HG02852 (cell line): ENCODE data around the gene MYO7B.

Experiments used
- ATAC-seq: cut with Tn5 transposase; IDR thresholded peaks from one replicate; pipeline ENCODE4 v1.9.1; 2021; ENCODE audit warnings: mild to moderate bottlenecking, moderate library complexity; ENCODE audit not compliant: unreplicated experiment

The MYO7B gene

GRCh38 chr2:127634626-127635379, 99.3 kb downstream of the MYO7B start:
- no peak for ATAC-seq

DNA sequence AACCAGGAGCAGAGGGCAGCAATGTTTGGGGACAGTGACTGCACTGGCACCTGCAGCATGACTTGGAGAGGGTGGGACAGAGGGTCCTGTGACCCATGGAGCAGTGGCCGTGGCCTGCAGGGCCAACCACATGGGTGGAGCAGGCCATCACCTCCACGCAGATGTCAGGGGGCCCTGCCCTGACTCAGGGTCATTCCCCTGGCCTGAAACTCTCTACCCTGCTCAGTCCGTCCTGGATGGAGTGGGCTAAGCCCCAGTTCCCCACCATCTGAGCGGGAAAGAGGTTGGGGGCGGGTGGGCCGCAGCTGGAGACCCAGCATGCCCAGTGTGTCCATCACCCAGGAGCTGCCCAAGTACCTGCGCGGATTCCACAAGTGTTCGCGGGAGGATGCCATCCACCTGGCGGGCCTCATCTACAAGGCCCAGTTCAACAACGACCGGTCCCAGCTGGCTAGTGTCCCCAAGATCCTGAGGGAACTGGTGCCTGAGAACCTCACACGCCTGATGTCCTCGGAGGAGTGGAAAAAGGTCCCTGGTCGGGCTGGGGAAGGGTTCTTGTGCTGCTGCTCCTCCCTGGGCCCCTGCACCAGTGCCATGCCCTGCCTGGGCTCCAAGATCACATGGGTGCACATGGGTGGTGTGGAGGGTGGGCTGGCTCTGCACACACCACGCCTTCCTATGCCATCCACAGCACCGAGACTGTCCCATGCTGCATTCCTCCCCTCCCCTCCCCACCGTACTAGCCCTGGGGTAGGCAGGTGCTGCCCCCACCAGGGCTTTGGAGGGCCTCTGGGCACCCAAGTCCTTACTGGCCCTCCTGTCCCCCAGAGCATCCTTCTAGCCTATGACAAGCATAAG, 100.1 kb downstream of the MYO7B start:
- no peak for ATAC-seq

- no peak for ATAC-seq
Observed at GRCh38 chr2:127636248-127637235, 101.1 kb downstream of the MYO7B start.

GRCh38 chr2:127637236-127637630, 101.8 kb downstream of the MYO7B start:
- ATAC-seq, result no peak

DNA sequence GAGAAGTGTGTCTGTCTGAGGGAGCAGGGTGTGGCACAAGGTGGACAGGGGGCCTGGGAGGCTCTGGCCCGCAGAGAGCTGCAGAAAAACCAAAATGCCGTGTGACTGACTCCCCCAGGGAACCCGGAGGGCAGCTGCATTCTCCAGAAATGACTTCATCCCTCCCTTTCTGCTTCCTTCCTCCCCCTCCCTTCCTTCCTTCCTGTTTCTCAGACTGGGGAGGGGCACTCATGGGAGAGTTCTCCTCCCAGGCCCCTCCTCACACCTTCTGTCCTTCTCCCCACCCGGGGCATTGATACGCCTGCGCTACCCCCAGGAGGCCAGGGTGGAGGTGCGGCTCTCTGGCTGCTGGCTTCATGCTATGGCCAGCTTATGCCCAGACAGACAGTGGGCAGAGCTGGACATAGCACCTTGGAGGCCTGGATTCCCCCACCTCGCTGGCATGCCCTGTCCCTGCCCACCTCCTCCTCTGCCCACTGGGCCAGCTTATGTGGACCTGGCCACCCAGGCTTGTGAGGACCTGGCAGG, 102.3 kb downstream of the MYO7B start:
- no peak for ATAC-seq

DNA sequence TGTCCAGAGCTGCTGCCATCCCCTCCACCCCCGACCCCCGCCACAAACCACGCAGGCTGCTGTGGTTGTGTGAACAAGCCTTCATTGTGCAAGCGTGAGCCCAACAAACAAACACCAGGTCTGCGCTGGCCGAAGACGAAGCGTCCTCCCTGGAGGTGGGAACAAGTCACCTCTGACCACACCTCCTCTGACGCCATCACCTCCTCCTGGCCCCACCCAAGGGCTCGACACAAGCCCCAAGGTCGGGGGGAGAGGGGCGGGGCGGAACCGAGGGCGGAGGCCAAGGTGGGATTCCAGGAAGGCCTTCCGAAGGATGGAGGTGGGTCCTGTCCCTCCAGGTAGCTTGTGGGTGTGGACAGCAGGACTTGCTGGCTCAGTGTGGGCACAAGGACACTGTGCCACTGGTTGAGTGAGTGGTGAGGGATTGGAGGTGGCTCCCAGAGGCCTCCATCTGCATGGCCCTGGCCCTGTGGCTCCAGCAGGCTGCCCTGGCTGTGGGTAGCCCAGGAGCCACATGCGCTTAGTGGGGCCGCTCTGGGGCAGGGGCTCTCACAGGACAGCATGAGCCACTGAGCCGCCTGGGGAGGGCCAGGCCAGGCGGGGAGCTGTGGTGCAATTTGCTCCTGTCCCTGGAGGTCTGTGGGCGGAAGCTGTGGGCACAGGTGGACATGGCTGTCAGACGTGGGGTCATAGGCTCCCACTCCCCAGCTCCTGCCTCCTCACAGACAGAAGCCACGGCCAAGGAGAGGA, 103.1 kb downstream of the MYO7B start:
- no peak for ATAC-seq

DNA sequence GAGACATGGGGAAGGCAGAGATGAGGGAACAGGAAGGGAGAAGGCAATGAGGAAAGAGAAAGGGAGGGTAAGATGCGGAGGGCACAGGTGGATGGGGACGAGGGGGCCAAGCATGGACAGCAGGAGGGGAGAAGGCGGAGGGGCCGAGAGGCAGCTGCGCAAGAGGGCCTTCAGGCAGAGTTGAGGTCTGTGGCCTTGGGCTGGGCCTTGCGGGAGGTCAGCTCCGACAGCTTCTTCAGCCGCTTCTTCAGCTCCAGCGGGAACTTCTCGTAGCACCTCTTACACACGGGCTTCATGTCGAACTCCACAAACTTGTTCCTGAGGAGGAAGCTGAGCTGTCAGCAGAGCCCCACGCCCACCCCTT, 103.6 kb downstream of the MYO7B start:
- no peak for ATAC-seq

- peak; percentile 51 for ATAC-seq
Observed at GRCh38 chr2:127640082-127641072, 104.9 kb downstream of the MYO7B start.

DNA sequence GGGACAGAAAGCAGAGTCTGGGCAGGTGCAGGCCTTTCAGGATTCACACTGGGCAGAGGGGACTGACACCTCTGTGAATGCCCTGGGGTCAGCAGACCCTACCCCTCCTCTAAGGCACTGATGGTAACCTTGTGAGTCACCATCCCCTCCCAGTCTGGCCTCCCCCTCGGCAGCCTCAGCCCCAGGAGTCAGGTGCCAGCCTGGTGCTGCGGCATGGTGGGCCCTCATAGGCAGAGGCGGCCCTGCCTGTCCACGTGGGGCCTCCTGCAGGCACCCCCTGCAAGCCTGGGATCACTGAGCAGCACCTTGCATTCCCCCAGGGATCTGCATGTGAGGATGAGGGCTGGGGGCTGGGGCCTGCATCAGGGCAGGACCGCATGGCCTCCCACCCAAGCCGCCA, 105.7 kb downstream of the MYO7B start:
- ATAC-seq, result no peak

DNA sequence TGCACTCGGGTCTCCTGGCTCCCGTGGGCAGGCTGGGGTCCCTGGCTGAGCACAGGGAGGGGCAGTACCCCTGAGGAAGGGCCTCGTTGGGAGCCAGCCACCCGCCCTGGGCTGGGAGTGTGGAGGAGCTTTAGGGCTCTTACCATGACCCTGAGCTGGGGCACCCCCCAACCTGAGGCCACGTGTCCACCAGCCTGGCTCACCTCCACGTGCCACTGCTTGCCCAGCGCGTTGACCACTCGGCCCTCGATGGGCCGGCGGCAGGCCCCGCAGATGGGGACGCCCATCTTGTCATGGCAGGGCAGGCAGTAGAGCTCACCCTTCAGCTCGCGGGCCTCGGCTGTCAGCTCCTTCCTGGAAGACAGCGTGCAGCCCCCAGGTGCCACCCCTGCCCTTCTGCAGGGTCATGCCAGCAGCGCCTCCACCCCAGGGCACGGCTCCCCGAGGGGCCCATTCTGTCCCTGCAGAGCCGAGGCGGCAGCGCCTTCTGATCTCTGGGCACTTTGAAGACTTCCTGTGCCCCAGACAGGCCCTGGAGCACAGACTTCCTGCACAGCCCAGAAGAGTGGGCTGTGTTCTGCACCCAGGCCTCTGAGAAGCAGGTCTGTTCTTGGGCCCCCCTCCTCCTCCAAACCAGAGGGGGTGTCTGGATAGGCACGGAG, 106.5 kb downstream of the MYO7B start:
- ATAC-seq, result no peak

GRCh38 chr2:127642706-127643438, 107.4 kb downstream of the MYO7B start:
- no peak for ATAC-seq

DNA sequence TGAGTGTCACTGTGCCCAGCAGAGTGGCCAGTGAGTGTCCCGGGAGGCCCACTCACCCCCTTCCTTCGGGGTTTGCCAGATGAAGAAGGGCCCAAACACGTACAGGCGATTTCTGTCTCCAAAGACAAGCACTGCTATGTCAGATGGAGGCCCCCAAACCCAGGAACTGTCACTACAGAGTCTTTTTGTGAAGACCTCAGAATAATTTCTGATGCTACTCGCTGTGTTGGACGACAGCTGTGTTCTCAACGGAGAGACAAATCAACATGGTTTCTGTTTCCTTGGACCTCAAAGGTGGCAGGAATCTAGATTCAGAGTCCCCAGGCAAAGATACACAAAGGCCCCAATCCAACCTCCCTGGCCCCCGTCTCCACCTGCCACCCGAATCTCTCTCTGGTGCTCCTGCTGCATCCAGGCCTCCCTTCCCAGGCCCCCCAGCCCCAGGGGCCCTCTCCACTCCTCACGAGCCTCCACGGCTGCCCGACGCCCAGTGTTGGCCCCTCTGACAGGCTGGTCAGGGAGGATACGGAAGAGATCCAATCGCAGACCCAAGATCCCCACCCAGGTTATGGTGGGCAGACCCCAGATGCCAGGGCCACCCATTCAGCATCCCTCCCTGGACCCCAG, 108.1 kb downstream of the MYO7B start:
- ATAC-seq, result no peak

- ATAC-seq, result no peak
Observed at GRCh38 chr2:127644066-127645025, 108.9 kb downstream of the MYO7B start.

DNA sequence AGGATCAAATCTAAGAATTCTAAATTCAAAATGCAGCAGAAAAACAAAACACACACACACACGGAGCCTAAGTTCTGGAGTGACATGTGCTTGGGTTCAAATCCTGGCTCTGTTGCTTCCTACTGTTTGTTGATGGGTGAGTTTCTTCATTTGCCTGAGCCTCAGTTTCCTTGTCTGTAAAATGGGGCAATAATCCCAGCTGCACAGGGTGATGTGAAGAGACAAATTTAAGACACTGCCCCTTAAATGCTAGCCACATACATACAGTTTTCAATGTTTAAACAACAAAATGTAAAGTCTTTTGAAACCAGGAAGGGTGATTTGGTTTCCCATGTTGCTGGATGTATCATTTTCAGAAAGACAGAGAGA, 109.5 kb downstream of the MYO7B start:
- ATAC-seq, result no peak

GRCh38 chr2:127645395-127646291, 110.2 kb downstream of the MYO7B start, which contains the start of gene GPR17:
TSS of gene GPR17 (plus strand) at chr2:127646153. CDS start at chr2:127650736, 4,583 bp downstream.
- ATAC-seq, result no peak
